HG03575 (cell line): ENCODE measurements around the gene THG1L.
"Not testable (repeated sequence)": the region's sequence is repeated elsewhere in the genome, so short reads cannot be mapped to it uniquely, and the experiment has no call there.

ENCODE experiments used
- ATAC-seq: cut with Tn5 transposase; IDR thresholded peaks from one replicate; pipeline ENCODE4 v1.9.1; 2021; ENCODE audit not compliant: unreplicated experiment, insufficient number of reproducible peaks, low FRiP score; ENCODE audit errors: extremely low read depth

THG1L gene

DNA sequence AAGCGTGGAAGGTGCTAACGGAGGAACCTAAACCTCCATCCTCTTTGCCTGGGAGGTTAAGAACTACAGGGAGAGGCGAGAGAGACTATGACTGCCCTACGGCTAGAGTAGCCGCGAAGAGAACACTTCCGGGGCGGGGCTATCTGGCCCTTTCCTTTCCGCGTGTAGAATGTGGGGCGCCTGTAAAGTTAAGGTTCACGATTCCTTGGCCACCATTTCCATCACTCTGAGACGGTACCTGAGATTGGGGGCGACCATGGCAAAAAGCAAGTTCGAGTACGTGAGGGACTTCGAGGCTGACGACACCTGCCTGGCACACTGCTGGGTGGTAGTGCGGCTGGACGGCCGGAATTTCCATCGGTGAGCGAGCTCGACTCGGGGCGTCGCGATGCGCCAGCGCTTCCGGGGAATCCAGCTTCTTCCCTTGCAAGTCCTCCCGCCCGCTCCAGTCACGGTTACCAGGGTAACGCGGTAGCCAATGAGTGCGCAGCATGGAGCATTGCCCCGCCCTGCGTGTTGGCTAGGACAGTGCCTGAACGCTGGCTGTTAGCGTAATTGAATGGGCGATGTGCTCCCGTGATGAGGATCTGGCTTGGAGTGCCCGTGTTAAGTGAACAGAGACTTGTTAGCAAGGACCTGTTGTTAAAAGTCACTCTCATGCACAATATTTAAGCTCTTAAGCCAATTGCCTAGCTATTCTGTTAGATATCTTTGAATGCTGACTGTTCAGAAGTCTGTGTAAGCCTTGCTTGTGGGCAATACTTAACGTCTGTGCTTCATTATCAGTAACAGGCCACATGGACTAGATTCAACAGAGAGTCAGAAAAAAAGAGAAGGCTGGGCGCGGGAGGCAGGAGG is at the start of gene THG1L:
Gene THG1L, plus strand, starts transcription at position 149 of the 858 bp plus-strand sequence. Its CDS starts 21 bp downstream, at position 170.
- peak; percentile 75 for ATAC-seq

DNA sequence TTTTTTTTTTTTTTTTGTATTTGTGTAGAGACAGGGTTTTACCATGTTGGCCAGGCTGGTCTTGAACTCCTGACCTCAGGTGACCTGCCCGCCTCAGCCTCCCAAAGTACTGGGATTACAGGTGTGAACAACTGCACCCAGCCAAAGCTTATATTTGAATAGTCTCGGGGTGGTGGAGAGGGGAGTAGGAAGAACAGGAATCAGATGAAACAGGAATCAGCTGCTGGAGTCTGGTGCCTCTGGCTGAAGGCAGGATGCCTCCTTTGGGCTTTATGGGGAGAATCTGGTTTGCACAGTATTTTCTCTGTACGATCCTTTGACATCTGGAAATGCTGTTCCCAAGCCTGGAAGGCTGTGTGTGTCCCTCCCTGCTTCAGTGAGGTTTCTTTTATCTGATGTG is 49.0 kb upstream of the THG1L start:
- ATAC-seq: no peak

DNA sequence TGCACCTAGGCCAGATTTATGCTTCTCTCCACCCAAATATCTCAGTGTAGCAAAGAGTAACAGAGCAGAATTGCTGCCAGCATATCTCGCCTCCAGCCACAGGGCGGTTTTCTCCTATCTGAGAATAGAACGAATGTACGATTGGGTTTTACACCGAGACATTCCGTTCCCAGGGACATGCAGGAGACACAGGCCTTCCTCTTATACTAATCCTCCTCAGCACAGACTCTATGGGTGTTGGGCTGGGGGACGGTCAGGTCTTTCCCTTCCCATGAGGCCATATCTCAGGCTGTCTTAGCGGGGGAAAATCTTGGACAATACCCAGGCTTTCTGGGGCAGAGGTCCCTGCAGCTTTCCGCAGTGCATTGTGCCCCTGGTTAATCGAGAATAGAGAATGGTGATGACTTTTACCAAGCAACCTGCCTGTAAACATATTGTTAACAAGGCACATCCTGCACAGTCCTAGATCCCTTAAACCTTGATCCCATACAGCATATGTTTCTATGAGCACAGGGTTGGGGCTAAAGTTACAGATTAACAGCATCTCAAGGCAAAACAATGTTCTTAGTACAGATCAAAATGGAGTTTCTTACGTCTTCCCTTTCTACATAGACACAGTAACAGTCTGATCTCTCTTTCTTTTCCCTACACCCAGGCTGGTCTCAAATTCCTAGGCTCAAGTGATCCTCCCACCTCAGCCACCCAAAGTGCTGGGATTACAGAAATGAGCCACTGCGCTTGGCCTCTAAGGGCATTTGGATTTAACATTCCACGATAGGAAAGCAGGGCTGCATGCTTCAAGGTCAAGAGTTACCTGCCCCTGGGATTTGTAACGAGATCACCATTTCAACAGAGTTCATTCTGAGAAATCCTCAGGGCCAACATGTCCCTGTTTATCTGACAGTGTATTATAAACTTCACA is 44.7 kb upstream of the THG1L start:
- not testable (repeated sequence) for ATAC-seq

DNA sequence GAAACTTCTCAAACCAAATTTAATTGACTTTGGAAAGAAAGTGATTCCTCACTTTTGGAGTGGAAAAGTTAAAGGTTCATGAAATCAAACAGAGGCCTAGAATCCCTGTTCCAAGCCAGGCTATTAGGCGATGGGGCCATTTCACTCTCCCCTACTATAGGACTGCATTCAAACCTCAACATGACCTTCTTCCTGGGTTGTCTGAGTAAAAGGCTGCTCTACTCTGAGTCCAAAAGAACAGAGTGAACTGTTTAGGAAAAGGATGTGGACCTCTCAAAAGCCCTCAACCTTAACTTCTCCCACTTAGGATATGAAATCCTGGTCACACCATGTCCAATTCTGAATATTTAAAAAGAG is 44.0 kb upstream of the THG1L start:
- no peak for ATAC-seq

DNA sequence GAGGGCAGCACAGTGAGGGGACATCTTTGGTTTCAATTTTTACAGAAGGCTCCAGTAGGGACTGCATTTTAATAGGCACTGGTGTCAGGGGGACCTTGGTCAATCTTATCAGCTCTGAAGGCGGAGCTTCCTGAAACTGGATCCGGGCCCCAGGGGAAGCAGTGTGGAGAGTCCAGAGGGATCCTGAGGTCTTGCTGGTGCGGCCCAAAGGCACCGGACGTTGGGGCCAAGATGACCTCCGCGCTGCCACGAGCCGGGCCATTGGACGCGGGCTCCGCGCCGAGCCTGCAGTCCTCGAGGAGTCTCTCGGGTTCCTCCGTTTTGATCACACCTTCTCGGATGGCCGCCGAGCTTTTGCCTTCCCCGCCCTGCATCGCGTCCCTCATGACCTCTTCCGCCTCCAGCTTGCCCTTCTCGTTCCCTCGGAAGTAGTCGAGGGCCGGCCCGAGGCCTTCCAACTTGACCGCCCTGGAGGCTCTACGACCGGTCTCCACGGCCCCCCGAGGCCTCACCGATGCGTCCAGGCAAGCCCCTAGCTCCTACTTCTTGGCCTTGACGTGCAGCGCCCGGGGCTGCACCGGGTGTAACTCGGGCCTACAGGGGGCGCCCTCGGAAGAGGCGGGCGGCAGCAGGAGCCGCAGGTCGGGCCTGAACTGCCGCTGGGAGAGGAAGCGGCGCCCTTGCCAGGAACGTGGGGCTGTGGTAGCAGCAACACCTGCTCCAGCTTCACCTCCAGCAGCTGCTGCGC is 41.1 kb upstream of the THG1L start:
- no peak for ATAC-seq

DNA sequence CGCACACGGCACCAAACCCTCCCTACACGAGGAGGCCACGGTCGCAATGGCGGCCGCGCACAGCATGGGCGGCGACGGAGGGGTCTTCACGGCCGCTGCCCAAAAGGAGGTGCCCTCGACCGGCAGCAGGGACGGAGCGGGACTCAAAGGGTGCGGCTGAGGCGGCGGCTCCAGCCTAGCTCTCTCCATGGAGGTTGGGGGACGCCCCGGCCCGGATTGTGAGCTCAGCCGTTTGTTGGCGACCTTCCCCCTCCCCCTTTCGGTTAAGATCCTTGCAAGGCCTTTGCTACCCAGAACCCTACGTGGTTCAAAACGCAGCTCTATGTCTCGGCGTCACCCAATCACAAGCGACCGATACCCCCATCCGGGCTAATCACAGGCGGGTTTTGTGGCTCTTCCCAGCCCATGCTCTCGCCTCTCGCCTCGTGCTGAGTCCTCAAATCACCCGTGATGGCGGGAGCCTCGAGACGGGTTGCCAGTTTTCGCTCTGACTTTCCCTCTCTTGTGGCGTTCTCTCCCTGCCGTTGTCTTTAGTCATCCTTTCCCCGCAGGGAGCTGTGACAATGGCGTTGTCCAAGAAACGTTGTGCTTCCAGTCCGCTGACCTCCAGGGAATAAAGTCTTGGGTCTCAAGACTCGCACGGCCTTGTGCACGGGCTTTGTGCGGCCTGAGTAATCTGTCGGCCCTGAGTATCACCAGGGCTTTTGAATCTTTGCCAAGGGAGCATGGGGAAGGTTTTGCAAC is 40.4 kb upstream of the THG1L start:
- no peak for ATAC-seq

DNA sequence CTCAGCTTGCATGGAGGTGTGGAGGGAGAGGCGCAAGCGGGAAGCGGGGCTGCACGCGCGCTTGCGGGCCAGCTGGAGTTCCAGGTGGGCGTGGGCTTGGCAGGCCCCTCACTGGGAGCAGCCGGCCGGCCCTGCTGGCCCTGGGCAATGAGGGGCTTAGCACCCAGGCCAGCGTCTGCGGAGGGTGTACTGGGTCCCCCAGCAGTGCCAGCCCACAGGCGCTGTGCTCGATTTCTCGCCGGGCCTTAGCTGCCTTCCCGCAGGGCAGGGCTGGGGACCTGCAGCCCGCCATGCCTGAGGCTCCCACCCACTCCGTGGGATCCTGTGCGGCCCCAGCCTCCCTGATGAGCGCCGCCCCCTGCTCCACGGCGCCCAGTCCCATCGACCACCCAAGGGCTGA is 37.4 kb upstream of the THG1L start:
- not testable (repeated sequence) for ATAC-seq

DNA sequence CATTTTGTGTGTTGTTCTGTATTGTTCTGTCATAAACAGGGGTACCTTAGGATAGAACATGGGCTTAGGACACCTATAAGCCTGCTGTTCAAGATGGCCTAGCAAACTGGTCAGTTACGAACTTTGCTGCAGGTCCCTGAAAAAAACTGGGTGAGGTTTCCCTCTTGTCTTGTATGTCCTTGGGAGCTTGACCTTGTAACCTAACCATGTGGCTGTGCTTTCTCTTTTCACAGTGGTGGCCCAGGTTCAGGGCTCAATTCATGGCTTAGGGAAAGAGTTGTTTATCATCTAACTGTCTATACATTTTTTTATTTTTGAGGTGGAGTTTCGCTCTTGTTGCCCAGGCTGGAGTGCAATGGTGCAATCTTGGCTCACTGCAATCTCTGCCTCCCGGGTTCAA is 35.1 kb upstream of the THG1L start:
- not testable (repeated sequence) for ATAC-seq

DNA sequence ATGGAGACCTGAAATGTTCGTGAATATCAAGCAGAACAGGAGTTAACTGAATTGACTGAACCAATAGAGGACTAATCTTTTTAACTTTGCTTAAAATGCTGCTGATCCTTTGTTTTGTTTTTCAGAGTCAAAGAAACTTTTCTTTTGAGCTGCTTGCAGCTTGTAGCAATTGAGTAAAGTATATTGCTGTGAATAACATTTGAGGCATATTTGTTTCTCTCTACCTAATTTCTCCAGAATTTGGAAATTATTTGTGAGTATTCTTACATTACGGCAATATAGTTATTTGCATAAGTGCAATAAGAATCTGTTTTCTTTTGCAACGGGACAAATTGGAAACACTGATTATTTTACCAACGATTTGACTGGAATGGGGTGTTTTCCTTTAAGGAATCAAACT is 32.5 kb upstream of the THG1L start:
- not testable (repeated sequence) for ATAC-seq

DNA sequence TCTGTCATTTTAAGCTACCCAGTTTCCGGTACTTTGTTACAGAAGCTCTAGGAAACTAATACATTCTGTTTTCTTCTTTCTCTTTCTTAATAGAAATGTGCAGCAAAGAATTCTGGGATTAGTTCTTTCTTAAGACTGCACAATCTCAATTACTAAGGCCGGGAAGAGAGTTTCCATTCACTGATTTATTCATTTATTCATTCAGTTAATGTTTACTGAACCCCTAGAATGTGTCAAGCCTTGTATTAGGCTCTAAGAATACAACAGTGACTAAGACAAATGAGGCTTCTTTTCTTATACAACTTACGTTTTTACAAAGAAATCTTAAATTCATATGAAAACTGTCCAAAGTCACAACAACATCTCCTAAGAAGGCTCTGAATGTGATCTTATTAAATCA is 27.5 kb upstream of the THG1L start:
- ATAC-seq: no peak

DNA sequence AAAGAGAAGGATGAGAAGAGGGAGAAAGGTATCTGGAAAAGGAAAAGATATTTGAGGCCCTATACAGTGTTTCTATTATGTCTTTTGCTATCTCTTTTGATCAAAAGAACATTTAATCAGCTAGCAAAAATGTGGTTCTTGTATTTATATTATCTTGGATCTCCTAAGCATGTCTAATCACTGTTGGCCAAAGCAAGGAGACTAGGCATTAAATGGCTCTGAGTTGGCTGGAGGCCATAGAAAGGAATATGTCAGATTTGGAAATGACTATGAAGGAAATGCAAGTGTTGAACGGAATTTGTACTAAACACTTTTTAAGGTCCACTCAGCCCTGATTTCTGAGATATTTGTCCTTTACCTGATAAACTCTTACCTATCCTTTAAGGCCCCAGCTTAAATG is 22.4 kb upstream of the THG1L start:
- no peak for ATAC-seq

DNA sequence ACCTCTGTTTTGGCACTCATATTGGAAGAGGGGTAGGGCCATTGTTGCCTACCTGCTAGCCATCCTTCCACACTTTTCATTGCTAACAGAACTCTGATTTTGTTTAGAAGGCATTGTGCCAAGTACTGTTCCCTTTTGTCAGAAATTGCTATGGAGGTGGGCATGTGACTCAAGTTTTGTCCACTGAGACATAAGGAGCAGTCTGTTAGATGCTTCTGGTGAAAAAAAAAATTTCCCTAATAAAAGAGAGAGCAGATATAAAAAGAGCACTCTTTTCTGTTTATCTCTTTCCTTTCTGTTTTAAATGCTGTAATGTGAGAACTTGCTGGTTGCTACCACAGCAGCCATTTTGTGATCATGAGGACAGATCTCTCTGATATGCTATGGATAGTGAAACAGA is 21.9 kb upstream of the THG1L start:
- ATAC-seq: no peak

DNA sequence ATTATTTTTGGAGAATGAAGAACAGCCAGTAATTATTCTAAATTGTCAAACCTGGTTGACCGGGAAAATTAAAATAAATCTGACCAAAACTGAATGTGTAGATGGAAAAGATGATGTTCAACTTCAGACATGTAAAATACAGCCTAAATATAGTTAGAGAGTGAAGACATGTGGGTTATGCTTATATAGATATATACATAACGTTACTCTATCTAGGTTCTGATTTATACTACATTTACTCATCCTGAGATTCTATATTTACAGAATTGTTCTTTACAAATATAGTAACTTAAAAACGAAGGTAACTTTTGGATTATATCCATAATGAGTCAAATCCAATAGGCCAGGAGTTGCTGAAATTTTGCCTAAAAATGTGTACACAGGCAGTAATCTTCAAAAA is 20.8 kb upstream of the THG1L start:
- ATAC-seq: no peak

DNA sequence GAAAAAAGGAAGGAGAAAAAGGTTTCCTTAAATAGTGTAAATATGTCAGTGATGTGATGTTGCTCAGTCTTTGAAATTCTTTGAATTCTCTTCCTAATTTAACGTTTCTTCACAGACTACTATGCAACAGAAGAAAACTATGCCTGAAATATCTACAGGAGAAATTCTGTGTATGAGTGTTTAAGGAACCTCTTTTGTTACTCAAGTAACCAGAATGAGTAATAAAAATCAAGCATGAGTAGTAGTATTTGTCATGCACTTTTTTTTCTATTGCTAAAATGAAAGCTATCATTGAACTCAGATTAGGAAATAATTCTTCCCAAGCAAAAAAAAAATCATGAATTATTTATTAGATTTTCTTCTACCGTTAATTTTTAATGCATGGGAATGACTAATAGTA is 20.3 kb upstream of the THG1L start:
- ATAC-seq: no peak

DNA sequence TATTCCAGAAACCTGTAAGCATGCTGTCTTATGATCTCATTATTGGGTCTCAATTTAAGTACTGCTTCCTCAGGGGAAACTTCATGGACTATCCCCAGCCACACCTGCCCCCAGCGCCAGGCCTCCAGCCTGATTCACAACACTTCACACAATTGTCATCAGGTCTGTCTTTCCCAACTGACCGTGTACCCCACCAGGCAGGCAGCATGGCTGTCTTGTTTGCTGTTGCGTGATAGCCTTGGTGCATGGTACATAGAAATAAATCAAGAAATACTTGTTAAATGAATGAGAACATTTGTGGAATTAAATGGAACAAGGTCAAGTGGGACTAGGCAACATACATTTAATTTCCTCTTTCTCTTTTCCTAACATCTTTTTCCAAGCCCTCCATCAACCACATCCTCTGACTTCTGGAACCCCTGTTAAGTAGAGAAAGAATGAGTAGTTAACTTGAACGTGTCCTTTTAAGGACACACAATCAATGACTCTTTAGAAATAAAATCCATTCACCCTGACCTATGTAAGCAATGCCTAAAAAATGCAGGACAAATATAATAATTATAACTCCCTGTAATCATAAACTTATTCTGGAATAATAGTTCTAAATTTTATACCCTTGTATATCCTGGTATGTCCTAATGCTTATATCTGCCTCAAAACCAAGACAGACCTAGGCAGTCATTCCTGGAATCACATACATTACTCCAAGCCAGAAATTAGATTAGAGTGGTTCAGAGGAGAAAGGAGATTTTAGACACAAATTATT is 17.2 kb upstream of the THG1L start:
- no peak for ATAC-seq

DNA sequence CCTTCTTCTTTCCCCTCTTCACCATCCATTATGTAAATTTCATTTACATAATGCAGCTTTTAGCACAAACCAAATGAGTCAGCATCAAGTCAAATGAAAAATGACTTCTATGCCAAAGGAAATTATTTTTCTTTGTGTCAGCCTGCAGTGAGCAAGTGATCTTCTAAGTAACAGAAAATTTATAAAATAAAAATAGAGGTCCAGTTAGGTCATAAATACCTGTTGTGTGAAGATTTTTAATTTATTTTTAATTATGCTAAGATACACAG is 16.7 kb upstream of the THG1L start:
- no peak for ATAC-seq

DNA sequence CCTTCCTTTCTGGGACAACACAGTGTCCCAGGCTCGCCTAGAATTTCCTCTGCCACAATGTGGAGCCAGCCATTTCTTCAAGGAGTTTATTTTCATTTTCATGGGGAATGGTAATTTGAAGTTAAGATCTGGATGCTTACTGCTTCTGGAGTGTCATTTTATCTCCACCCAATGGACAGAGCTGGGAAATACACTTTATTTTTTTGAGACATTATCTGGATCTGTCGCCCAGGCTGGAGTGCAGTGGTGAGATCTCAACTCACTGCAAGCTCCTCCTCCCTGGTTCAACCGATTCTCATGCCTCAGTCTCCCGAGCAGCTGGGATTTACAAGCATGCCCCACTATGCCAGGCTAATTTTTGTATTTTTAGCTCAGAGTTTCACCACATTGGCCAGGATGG is 12.7 kb upstream of the THG1L start:
- ATAC-seq: no peak

DNA sequence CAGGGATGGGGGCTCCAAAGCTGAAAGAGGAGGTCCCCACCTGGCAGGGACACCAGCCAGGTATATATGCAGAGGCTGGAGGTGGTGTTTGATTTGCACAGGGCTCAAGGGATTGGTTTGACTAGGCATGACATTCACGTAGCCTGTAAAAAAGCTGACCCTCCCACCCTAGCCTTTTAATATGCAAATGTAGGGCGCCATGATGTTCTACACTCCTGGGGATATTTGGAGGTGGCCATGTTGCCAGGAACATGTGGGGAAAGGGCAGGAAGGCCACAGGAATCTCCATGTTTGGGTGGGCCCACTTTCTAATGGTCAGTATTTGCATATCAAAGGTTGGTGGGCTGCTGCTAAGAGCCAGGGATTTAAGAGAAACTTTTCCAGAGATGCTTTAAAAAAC is 12.0 kb upstream of the THG1L start:
- ATAC-seq: no peak
